Suprapubic skin (tissue), 4 donors: ENCODE data around the gene BRD3OS. TPM values are rescaled to one million over a fixed set of nuclear protein-coding genes. Genes with fewer than 3 reads are reported as not detected.

ENCODE experiments used
- DNase-seq, 2 donors: peaks; one replicate each; pipeline ENCODE4 v3.0.0-alpha.2; 2019; ENCODE audit warnings: low spot score in 2 of 2
- H3K27ac ChIP-seq: fragments of 200-600 bp; sonication (generic); one replicate; pipeline ENCODE4 v1.5.1; 2019
- H3K27me3 ChIP-seq: fragments of 200-600 bp; sonication (generic); one replicate; pipeline ENCODE4 v1.5.1; 2019
- H3K36me3 ChIP-seq: fragments of 200-600 bp; sonication (generic); one replicate; pipeline ENCODE4 v1.5.1; 2019
- H3K4me1 ChIP-seq: fragments of 200-600 bp; sonication (generic); one replicate; pipeline ENCODE4 v1.5.1; 2019
- H3K4me3 ChIP-seq: fragments of 200-600 bp; sonication (generic); one replicate; pipeline ENCODE4 v1.5.1; 2019; ENCODE audit warnings: mild to moderate bottlenecking
- H3K9me3 ChIP-seq: fragments of 200-600 bp; sonication (generic); one replicate; pipeline ENCODE4 v1.5.1; 2019
- EP300 ChIP-seq: sonication (generic); formaldehyde crosslinking; IDR thresholded peaks from one replicate; pipeline ENCODE4 v1.6.1; 2017; ENCODE audit warnings: antibody characterized with exemption
- POLR2A ChIP-seq, 2 donors: fragments of 450-650 bp; IDR thresholded peaks; one replicate each; pipeline ENCODE4 v1.6.1; 2017; ENCODE audit warnings: antibody characterized with exemption in 2 of 2, mild to moderate bottlenecking in 2 of 2, moderate library complexity in 2 of 2
- POLR2AphosphoS5 ChIP-seq, 3 donors: sonication (generic); formaldehyde crosslinking; IDR thresholded peaks; one replicate each; pipeline ENCODE4 v1.6.1; 2017; ENCODE audit warnings: antibody characterized with exemption in 3 of 3
- WGBS: methylation state at CpG from one replicate; pipeline ENCODE4 v1.1.5; 2018; 5-methylcytosine and 5-hydroxymethylcytosine counted together
- total RNA-seq, 4 donors: library from RNA; depleted of rRNA; stranded (reverse); fragments of >200 nt; gene quantifications; one replicate each; pipeline ENCODE4 v1.1.0, GENCODE V29; 2016
- TF ChIP-seq, protein P1 (sequence below), 2 donors: fragments of 200-600 bp in 1 of 2; fragments of 450-650 bp in 1 of 2; sonication (generic) in 1 of 2; IDR thresholded peaks; one replicate each; pipeline ENCODE4 v1.5.1; 2016 to 2019; ENCODE audit warnings: antibody characterized with exemption in 2 of 2, mild to moderate bottlenecking in 1 of 2, moderate library complexity in 1 of 2

Gene BRD3OS
- total RNA-seq, 4 donors from 2014 or later: 6.2 to 10.4 (median 9.5) TPM

DNA sequence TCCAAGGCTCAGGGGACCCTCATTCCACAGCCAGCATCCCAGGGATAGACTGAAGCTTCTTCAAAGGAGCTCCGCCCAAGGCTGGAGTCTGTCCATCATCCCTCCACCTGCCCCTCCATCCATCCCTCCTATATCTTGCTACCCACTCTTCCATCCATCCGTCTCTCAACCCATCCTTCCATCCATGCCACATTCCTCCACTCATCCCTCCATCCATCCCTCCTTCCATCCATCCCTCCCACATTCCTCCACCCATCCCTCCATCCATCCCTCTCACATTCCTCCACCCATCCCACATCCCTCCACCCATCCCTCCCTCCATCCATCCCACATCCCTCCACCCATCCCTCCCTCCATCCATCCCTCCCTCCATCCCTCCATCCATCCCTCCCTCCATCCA lies 27.7 kb upstream of the BRD3OS start:
- 85% methylated on average over 2 of the region's 2 CpGs for WGBS
- Histone ChIP-seq H3K36me3 (no peaks in the 10 kb centered on the region), H3K27ac (no peak overlapping the region), H3K4me3 (no peak overlapping the region), H3K9me3 (no peaks in the 10 kb centered on the region), H3K27me3 (peaks cover 11% of the 10 kb centered on the region), H3K4me1 (peaks cover 19% of the 10 kb centered on the region)
- TF ChIP-seq POLR2A (IDR thresholded peaks at IDR 0.05) (no peak), EP300 (no peak), POLR2AphosphoS5 (IDR thresholded peaks at IDR 0.05) (no peak)
- TF ChIP-seq, protein P1, sequence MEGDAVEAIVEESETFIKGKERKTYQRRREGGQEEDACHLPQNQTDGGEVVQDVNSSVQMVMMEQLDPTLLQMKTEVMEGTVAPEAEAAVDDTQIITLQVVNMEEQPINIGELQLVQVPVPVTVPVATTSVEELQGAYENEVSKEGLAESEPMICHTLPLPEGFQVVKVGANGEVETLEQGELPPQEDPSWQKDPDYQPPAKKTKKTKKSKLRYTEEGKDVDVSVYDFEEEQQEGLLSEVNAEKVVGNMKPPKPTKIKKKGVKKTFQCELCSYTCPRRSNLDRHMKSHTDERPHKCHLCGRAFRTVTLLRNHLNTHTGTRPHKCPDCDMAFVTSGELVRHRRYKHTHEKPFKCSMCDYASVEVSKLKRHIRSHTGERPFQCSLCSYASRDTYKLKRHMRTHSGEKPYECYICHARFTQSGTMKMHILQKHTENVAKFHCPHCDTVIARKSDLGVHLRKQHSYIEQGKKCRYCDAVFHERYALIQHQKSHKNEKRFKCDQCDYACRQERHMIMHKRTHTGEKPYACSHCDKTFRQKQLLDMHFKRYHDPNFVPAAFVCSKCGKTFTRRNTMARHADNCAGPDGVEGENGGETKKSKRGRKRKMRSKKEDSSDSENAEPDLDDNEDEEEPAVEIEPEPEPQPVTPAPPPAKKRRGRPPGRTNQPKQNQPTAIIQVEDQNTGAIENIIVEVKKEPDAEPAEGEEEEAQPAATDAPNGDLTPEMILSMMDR (IDR thresholded peaks at IDR 0.05): no peak
- DNase-seq: no peak

DNA sequence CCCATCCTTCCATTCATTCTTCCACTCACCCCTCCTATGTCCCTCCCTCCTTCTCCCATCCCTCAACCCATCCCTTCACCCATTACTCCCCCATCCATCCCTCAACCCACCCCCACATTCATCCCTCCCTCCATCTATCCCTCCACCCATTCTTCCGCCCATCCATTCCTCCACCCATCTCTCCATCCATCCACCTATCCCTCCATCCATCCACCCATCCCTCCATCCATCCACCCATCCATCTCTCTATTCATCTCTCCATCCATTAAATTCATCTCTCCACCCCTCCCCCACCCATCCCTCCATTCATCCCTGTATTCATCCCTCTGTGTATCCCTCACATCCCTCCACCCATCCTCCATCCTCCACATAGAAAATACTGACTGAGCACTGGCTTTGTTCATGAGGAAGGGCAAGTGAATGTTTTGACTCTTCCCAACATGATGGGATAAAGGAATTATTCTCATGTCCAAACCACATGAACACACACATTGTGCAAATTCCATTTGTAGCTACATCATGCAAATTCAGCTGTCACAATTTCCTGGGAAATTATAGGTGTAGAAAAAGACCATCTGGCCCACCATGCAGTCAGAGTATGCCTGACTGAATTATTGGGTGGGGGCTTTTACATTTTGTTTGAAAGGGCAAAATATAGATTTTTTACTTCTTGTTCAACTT lies 26.2 kb upstream of the BRD3OS start:
- Histone ChIP-seq H3K27ac (no peak overlapping the region), H3K4me1 (peaks cover 5% of the 10 kb centered on the region), H3K4me3 (no peak overlapping the region), H3K36me3 (no peaks in the 10 kb centered on the region), H3K27me3 (peaks cover 11% of the 10 kb centered on the region), H3K9me3 (no peaks in the 10 kb centered on the region)
- WGBS: 100% methylated on average over 1 of the region's 1 CpG
- no peak for TF ChIP-seq EP300
- no peak for TF ChIP-seq POLR2A (IDR thresholded peaks at IDR 0.05)
- TF ChIP-seq POLR2AphosphoS5 (IDR thresholded peaks at IDR 0.05): no peak
- TF ChIP-seq, protein P1 (IDR thresholded peaks at IDR 0.05): no peak
- no peak for DNase-seq

DNA sequence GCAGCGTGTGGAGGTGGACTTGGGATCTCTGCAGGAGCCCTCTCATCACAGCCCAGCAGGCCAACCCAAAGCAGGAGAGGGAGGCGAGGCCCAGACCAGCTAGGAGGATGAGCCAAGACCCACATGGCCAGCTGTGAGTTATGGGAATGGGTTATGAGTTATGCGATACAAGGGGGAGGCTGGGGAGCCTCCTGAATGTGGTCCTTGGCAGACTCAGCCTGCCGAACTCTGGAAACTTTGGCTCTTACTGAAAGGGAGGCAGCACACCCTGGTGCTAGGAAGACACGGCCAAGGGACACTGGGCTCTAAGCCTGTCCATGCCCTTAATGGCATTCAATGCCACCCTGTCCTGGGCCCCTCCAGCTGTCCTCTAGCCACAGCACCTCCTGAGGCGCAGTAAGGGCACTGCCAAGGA lies 25.4 kb upstream of the BRD3OS start:
- peaks cover 11% of the 10 kb centered on the region for H3K27me3 ChIP-seq
- H3K27ac ChIP-seq: no peak overlapping the region
- DNase-seq: no peak
- TF ChIP-seq POLR2A (IDR thresholded peaks at IDR 0.05) (no peak), POLR2AphosphoS5 (IDR thresholded peaks at IDR 0.05) (no peak), EP300 (no peak)
- TF ChIP-seq, protein P1 (IDR thresholded peaks at IDR 0.05): no peak
- no peak overlapping the region for H3K4me3 ChIP-seq
- H3K36me3 ChIP-seq: no peaks in the 10 kb centered on the region
- H3K4me1 ChIP-seq: no peaks in the 10 kb centered on the region
- WGBS: 82% methylated on average over 5 of the region's 6 CpGs
- H3K9me3 ChIP-seq: no peaks in the 10 kb centered on the region

DNA sequence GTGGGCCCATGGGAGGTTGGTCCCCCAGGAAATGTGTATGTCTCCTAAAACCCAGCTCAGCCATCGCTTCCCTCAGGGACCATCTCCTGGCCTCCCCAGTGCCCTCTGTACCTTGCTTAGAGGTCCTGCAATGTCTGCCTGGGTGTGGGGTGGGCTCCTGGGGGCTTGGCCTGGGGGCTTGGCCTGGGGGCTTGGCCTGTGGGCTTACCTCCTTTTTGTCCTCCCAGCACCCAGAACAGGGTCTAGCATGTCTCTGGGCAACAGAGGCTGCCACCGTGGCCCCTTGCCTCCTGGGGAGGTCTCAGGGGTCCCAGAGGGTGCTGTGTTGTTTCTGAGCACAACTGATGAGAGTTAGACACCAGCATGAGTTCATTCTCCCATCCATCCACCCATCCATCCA lies 22.5 kb upstream of the BRD3OS start:
- H3K27me3 ChIP-seq: peaks cover 4% of the 10 kb centered on the region
- no peak for DNase-seq
- H3K4me1 ChIP-seq: no peaks in the 10 kb centered on the region
- no peak for TF ChIP-seq POLR2AphosphoS5 (IDR thresholded peaks at IDR 0.05)
- TF ChIP-seq POLR2A (IDR thresholded peaks at IDR 0.05): no peak
- no peak for TF ChIP-seq EP300
- TF ChIP-seq, protein P1 (IDR thresholded peaks at IDR 0.05): no peak
- H3K9me3 ChIP-seq: no peaks in the 10 kb centered on the region
- H3K36me3 ChIP-seq: no peaks in the 10 kb centered on the region
- H3K4me3 ChIP-seq: no peak overlapping the region
- H3K27ac ChIP-seq: no peak overlapping the region
- WGBS: 90% methylated on average over 2 of the region's 2 CpGs

DNA sequence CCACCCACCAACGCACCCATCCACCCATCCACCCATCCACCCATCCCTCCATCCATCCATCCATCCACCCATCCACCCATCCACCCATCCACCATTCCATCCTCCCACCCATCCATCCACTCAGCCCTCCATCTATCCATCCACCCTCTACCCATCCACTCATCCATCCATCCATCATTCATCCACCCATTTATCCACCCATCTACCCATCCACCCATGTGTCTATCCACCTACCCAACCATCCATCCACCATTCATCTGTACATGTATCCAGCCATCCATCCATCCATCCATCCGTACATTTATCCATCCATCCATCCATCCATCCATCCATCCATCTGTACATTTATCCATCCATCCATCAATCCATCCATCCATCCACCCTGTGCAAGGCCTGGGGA lies 22.0 kb upstream of the BRD3OS start:
- H3K27me3 ChIP-seq: peaks cover 5% of the 10 kb centered on the region

More for the DNA sequence above, 22.0 kb upstream of the BRD3OS start:
- no peak for DNase-seq
- Histone ChIP-seq H3K9me3 (no peaks in the 10 kb centered on the region), H3K4me3 (no peak overlapping the region), H3K36me3 (no peaks in the 10 kb centered on the region), H3K4me1 (no peaks in the 10 kb centered on the region), H3K27ac (no peak overlapping the region)
- no peak for TF ChIP-seq POLR2AphosphoS5 (IDR thresholded peaks at IDR 0.05)
- TF ChIP-seq, protein P1 (IDR thresholded peaks at IDR 0.05): no peak
- TF ChIP-seq POLR2A (IDR thresholded peaks at IDR 0.05): no peak
- TF ChIP-seq EP300: no peak
- WGBS: 95% methylated on average over 2 of the region's 2 CpGs
